ENCODE results near the gene TM4SF18. TPM values are rescaled to one million over a fixed set of nuclear protein-coding genes. Genes with fewer than 3 reads are reported as not detected.
"Not testable (repeated sequence)": the region's sequence is repeated elsewhere in the genome, so short reads cannot be mapped to it uniquely, and the experiment has no call there.

The TM4SF18 gene
- 13.4 TPM for total RNA-seq
- long read RNA-seq, transcript TM4SF18-201 (6 exons, 3,852 nt): major isoform, 7 of 10 reads
- long read RNA-seq, partial matches to known transcripts: 0 of 10 reads
- long read RNA-seq, other reads (novel, unspliced or antisense): 3 of 10 reads

- Histone ChIP-seq H3K36me3 (no peaks in the 10 kb centered on the region), H3K4me1 (peaks cover 11% of the 10 kb centered on the region), H3K27me3 (no peaks in the 10 kb centered on the region), H3K27ac (peak within 1 kb of the TSS; percentile 62), H3K9me3 (no peaks in the 10 kb centered on the region), H3K4me3 (peak within 1 kb of the TSS; percentile 21)
- intact Hi-C loops (cut with DNase I): no loop called here
- ATAC-seq: no peak
- TF ChIP-seq CTCF (IDR thresholded peaks at IDR 0.05): no peak
- no peak for DNase-seq
Observed at GRCh38 chr3:149333176-149333859, at the start of gene TM4SF18. TM4SF18 (minus strand) TSS chr3:149333636; CDS start chr3:149333382, 254 bp downstream.

- ATAC-seq: no peak
- Histone ChIP-seq H3K36me3 (no peaks in the 10 kb centered on the region), H3K4me3 (no peak overlapping the region), H3K4me1 (peaks cover 20% of the 10 kb centered on the region), H3K9me3 (no peaks in the 10 kb centered on the region), H3K27me3 (no peaks in the 10 kb centered on the region), H3K27ac (no peak overlapping the region)
- intact Hi-C loops (cut with DNase I): no loop called here
- TF ChIP-seq CTCF (IDR thresholded peaks at IDR 0.05): no peak
- no peak for DNase-seq
Observed at GRCh38 chr3:149382518-149382917, 49.1 kb upstream of the TM4SF18 start.

GRCh38 chr3:149382101-149382467, 48.6 kb upstream of the TM4SF18 start:
- intact Hi-C loops (cut with DNase I): no loop called here
- H3K4me3 ChIP-seq: no peak overlapping the region
- H3K36me3 ChIP-seq: no peaks in the 10 kb centered on the region
- no peak for ATAC-seq
- no peak for TF ChIP-seq CTCF (IDR thresholded peaks at IDR 0.05)
- no peak for DNase-seq
- H3K9me3 ChIP-seq: no peaks in the 10 kb centered on the region
- no peak overlapping the region for H3K27ac ChIP-seq
- peaks cover 21% of the 10 kb centered on the region for H3K4me1 ChIP-seq
- H3K27me3 ChIP-seq: no peaks in the 10 kb centered on the region

GRCh38 chr3:149381173-149382100, 48.0 kb upstream of the TM4SF18 start:
- no peaks in the 10 kb centered on the region for H3K9me3 ChIP-seq
- ATAC-seq: no peak
- intact Hi-C loops (cut with DNase I): no loop called here
- peak overlapping the region; percentile 30 for H3K27ac ChIP-seq
- DNase-seq: no peak
- H3K36me3 ChIP-seq: no peaks in the 10 kb centered on the region
- peaks cover 21% of the 10 kb centered on the region for H3K4me1 ChIP-seq
- H3K4me3 ChIP-seq: no peak overlapping the region
- no peak for TF ChIP-seq CTCF (IDR thresholded peaks at IDR 0.05)
- H3K27me3 ChIP-seq: no peaks in the 10 kb centered on the region

- H3K36me3 ChIP-seq; H3K27me3 ChIP-seq; H3K9me3 ChIP-seq; H3K27ac ChIP-seq; intact Hi-C loops (cut with DNase I); ATAC-seq; H3K4me3 ChIP-seq; DNase-seq: not testable (repeated sequence)
- H3K4me1 ChIP-seq: peaks cover 21% of the 10 kb centered on the region
Observed at GRCh38 chr3:149380220-149380619, 46.8 kb upstream of the TM4SF18 start.
